ENCODE results near the gene METTL8.

GRCh38 chr2:171281110-171281509 lies 152.7 kb downstream of the METTL8 start:
- TF ChIP-seq ZNF530 (CRISPR knock-in tag; IDR thresholded peaks at IDR 0.05; ENCODE audit: low read depth) (no peak), ZNF292 (CRISPR knock-in tag; IDR thresholded peaks at IDR 0.05; ENCODE audit: borderline replicate concordance, low read depth) (no peak), IRF1 (CRISPR knock-in tag; IDR thresholded peaks at IDR 0.05; ENCODE audit: low read depth) (no peak), ZNF263 (CRISPR knock-in tag; IDR thresholded peaks at IDR 0.05) (no peak), PRDM10 (CRISPR knock-in tag; IDR thresholded peaks at IDR 0.05; ENCODE audit: low read depth) (no peak), POLR2G (IDR thresholded peaks at IDR 0.05; ENCODE audit: low read depth, low read length) (no peak), PHB2 (IDR thresholded peaks at IDR 0.05; ENCODE audit: partially characterized antibody) (no peak), SETDB1 (CRISPR knock-in tag; IDR thresholded peaks at IDR 0.05; ENCODE audit: borderline replicate concordance) (no peak)

Data from HepG2 (cell line).